Right atrium auricular region (tissue), 2 donors: ENCODE data around the gene MMP21. TPM values are rescaled to one million over a fixed set of nuclear protein-coding genes. Genes with fewer than 3 reads are reported as not detected.

Experiments used
- DNase-seq: peaks from one replicate; pipeline ENCODE4 v3.0.0-alpha.2; 2019; ENCODE audit warnings: low spot score
- H3K27ac ChIP-seq, 2 donors: fragments of 200-600 bp; sonication (generic); 1 replicate in 1 of 2; 2 replicates in 1 of 2; pipeline ENCODE4 v1.5.1; 2016 to 2019
- H3K27me3 ChIP-seq, 2 donors: fragments of 200-600 bp; sonication (generic); one replicate each; pipeline versions ENCODE4 v1.5.1 to v1.6.0; 2017 to 2019
- H3K36me3 ChIP-seq: fragments of 200-600 bp; sonication (generic); one replicate; pipeline ENCODE4 v1.5.1; 2016
- H3K4me1 ChIP-seq, 2 donors: fragments of 200-600 bp; sonication (generic); one replicate each; pipeline versions ENCODE4 v1.5.1 to v1.6.0; 2017 to 2019
- H3K4me3 ChIP-seq, 2 donors: fragments of 200-600 bp; sonication (generic); 1 replicate in 1 of 2; 2 replicates in 1 of 2; pipeline ENCODE4 v1.5.1; 2017 to 2019; ENCODE audit warnings: mild to moderate bottlenecking in 1 of 2, moderate library complexity in 1 of 2
- H3K9me3 ChIP-seq, 2 donors: fragments of 200-600 bp; sonication (generic); one replicate each; pipeline ENCODE4 v1.5.1; 2019
- CTCF ChIP-seq, 2 donors: fragments of 200-600 bp; sonication (generic); IDR thresholded peaks; one replicate each; pipeline ENCODE4 v1.5.1; 2019; ENCODE audit warnings: antibody characterized with exemption in 2 of 2
- total RNA-seq, 2 donors: library from RNA; depleted of rRNA; stranded (reverse); fragments of >200 nt; gene quantifications; one replicate each; pipeline ENCODE4 v1.1.0, GENCODE V29; 2016

MMP21 gene
- total RNA-seq, 2 donors from 2014 or later, result 0.28 to 0.67 TPM

GRCh38 chr10:125785791-125786190 is 10.2 kb upstream of the MMP21 start:
- TF ChIP-seq CTCF (IDR thresholded peaks at IDR 0.05), result no peak
- no peak overlapping the region for H3K4me3 ChIP-seq

GRCh38 chr10:125783957-125784356 is 8.3 kb upstream of the MMP21 start:
- H3K27me3 ChIP-seq, result no peaks in the 10 kb centered on the region
- peaks cover 12% of the 10 kb centered on the region for H3K36me3 ChIP-seq
- H3K27ac ChIP-seq, result no peak overlapping the region
- no peaks in the 10 kb centered on the region for H3K4me1 ChIP-seq
- DNase-seq, result no peak
- TF ChIP-seq CTCF (IDR thresholded peaks at IDR 0.05), result no peak
- H3K9me3 ChIP-seq, result no peaks in the 10 kb centered on the region
- H3K4me3 ChIP-seq, result no peak overlapping the region

More at GRCh38 chr10:125785791-125786190, 10.2 kb upstream of the MMP21 start:
- no peak for DNase-seq
- peaks cover 18% of the 10 kb centered on the region for H3K36me3 ChIP-seq
- H3K4me1 ChIP-seq, result no peaks in the 10 kb centered on the region
- no peaks in the 10 kb centered on the region for H3K27me3 ChIP-seq
- no peak overlapping the region for H3K27ac ChIP-seq
- no peaks in the 10 kb centered on the region for H3K9me3 ChIP-seq

- no peak for DNase-seq
- Histone ChIP-seq H3K9me3 (no peaks in the 10 kb centered on the region), H3K27ac (no peak overlapping the region), H3K4me3 (no peak overlapping the region), H3K4me1 (no peaks in the 10 kb centered on the region), H3K36me3 (peaks cover 7% of the 10 kb centered on the region), H3K27me3 (no peaks in the 10 kb centered on the region)
- TF ChIP-seq CTCF (IDR thresholded peaks at IDR 0.05), result no peak
Measured at GRCh38 chr10:125783408-125783807, 7.8 kb upstream of the MMP21 start.

DNA sequence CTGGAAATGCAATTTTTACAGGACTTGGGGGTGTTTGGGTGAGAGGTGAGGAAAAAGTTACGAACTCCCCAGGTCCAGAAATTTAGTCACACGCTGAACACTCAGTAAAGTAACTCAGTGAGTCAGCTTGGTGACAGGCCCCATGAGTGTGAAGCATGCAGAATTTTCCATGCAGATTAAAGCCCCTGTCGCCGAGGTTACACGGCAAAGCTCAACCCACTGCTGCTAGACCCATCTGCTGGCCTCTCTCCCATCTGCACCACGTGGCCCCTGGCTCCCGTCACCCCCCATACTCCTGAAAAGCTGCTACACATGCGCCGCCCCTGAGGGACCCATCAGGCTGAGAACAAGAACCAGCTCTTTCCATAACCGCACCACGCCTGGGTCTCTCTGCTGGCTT is 7.0 kb upstream of the MMP21 start:
- Histone ChIP-seq H3K9me3 (no peaks in the 10 kb centered on the region), H3K4me3 (no peak overlapping the region), H3K27me3 (no peaks in the 10 kb centered on the region), H3K27ac (no peak overlapping the region), H3K4me1 (no peaks in the 10 kb centered on the region), H3K36me3 (no peaks in the 10 kb centered on the region)
- TF ChIP-seq CTCF (IDR thresholded peaks at IDR 0.05), result no peak
- no peak for DNase-seq

GRCh38 chr10:125782054-125782453 is 6.4 kb upstream of the MMP21 start:
- Histone ChIP-seq H3K27ac (no peak overlapping the region), H3K4me3 (no peak overlapping the region), H3K27me3 (no peaks in the 10 kb centered on the region), H3K36me3 (no peaks in the 10 kb centered on the region), H3K4me1 (no peaks in the 10 kb centered on the region), H3K9me3 (no peaks in the 10 kb centered on the region)
- DNase-seq, result no peak
- no peak for TF ChIP-seq CTCF (IDR thresholded peaks at IDR 0.05)

DNA sequence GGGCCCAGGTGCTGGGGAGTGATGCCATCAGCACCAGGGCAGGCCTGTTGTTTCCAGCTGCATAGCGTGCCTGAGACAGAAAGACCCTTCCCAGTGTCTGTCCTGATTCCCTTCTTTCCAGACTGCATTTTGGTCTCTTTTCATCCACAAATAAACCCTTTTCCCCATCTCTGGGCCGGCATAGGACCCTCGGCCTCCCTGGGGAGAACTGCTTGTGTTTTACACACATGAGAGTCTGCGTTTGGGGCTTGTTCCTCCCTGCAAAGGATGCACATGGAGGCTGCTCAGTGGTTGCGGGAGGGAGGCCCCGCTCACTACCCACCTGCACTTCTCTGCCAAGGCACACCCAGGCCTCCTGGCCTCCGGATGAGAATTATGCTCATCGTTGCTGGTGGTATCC is 5.8 kb upstream of the MMP21 start:
- DNase-seq, result no peak

More for the DNA sequence above, 5.8 kb upstream of the MMP21 start:
- H3K4me1 ChIP-seq, result no peaks in the 10 kb centered on the region
- no peak overlapping the region for H3K27ac ChIP-seq
- H3K9me3 ChIP-seq, result no peaks in the 10 kb centered on the region
- no peaks in the 10 kb centered on the region for H3K36me3 ChIP-seq
- H3K4me3 ChIP-seq, result no peak overlapping the region
- no peak for TF ChIP-seq CTCF (IDR thresholded peaks at IDR 0.05)
- H3K27me3 ChIP-seq, result no peaks in the 10 kb centered on the region
